Measurements from ENCODE around the gene SLC47A1. TPM values are rescaled to one million over a fixed set of nuclear protein-coding genes. Genes with fewer than 3 reads are reported as not detected.

The SLC47A1 gene
- total and polyA plus RNA-seq, 10 of the 15 experiments (the other 5 are each of a cell fraction or from before 2014, with no cell fraction given): 0.41 TPM; not detected in 9

GRCh38 chr17:19551165-19551564 lies 17.5 kb downstream of the SLC47A1 start:
- Histone ChIP-seq H4K20me1 (ENCODE audit: control insufficient read depth, insufficient read depth) (no peaks in the 10 kb centered on the region), H3K9me3 (replicated peaks; ENCODE audit: control insufficient read depth, insufficient read depth, low read length) (no peaks in the 10 kb centered on the region), H3K4me2 (ENCODE audit: control insufficient read depth, insufficient read depth) (no peak overlapping the region), H3K27ac (ENCODE audit: control insufficient read depth, insufficient read depth) (no peak overlapping the region), H3K36me3 (ENCODE audit: control insufficient read depth in 2 of 2, insufficient read depth in 2 of 2, low read length in 1 of 2) (no peaks in the 10 kb centered on the region), H3K9ac (ENCODE audit: control insufficient read depth, insufficient read depth, low read length) (no peak overlapping the region), H3K4me1 (ENCODE audit: control insufficient read depth, insufficient read depth, low read length) (no peaks in the 10 kb centered on the region), H3K27me3 (replicated peaks in 1 of 2; ENCODE audit: control insufficient read depth in 2 of 2, insufficient read depth in 2 of 2, low read length in 1 of 2) (peaks cover 2% of the 10 kb centered on the region in 2 experiments; a peak in 1 of 4 replicates), H3K4me3 (no peak overlapping the region), H3K79me2 (ENCODE audit: control insufficient read depth, insufficient read depth, low read length) (no peaks in the 10 kb centered on the region), H2AFZ (ENCODE audit: control insufficient read depth, low read depth, low read length) (no peak overlapping the region)
- in situ Hi-C loops (cut with MboI): no loop called here
- no peak for DNase-seq (ENCODE audit: low read depth, low spot score)
- WGBS (ENCODE audit: insufficient coverage, insufficient replicate concordance, low lambda C conversion rate, missing lambda C conversion rate): 24% methylated on average over 5 of the region's 5 CpGs
- BruUV-seq (replicated peaks): no TSS peak
- ChIA-PET SMC1A (ENCODE audit: uncharacterized antibody, unreplicated experiment) (no interaction called here), CTCF (no interaction called here), POLR2A (no interaction called here), RAD21 (ENCODE audit: unreplicated experiment) (no interaction called here)
- no peak for FAIRE-seq
- intact Hi-C loops (cut with micrococcal nuclease; ENCODE audit: unreplicated experiment): no loop called here
- no peak for TF ChIP-seq MYC (IDR thresholded peaks at IDR 0.05; ENCODE audit: insufficient read depth, insufficient read length, insufficient replicate concordance, low read length, severe bottlenecking)
- no peak for TF ChIP-seq REST (IDR thresholded peaks at IDR 0.05; ENCODE audit: low read depth, low read length)
- TF ChIP-seq USF2 (IDR thresholded peaks at IDR 0.05; ENCODE audit: borderline replicate concordance, low read depth, low read length): no peak
- no peak for TF ChIP-seq IRF4 (IDR thresholded peaks at IDR 0.05; ENCODE audit: low read depth, low read length)
- no peak for TF ChIP-seq NR2C1 (IDR thresholded peaks at IDR 0.05)
- TF ChIP-seq BCLAF1 (IDR thresholded peaks at IDR 0.05): no peak
- TF ChIP-seq SREBF1 (IDR thresholded peaks at IDR 0.05; ENCODE audit: low read length): no peak
- TF ChIP-seq RFX5 (IDR thresholded peaks at IDR 0.05; ENCODE audit: low read depth, low read length): no peak
- TF ChIP-seq ZSCAN29 (IDR thresholded peaks at IDR 0.05): no peak
- no peak for TF ChIP-seq SRF (IDR thresholded peaks at IDR 0.05; ENCODE audit: low read depth in 2 of 2, low read length in 2 of 2)
- no peak for ATAC-seq

Data from GM12878 (cell line).